Esophagus muscularis mucosa (tissue), 4 donors: Measurements from ENCODE around the gene MRPS16. TPM values are rescaled to one million over a fixed set of nuclear protein-coding genes. Genes with fewer than 3 reads are reported as not detected.

Source experiments
- DNase-seq: peaks from one replicate; pipeline ENCODE4 v3.0.0-alpha.2; 2017; ENCODE audit errors: extremely low spot score
- H3K27ac ChIP-seq, 4 donors: fragments of 200-600 bp; sonication (generic); replicated peaks in 1 of 4; 1 replicate in 3 of 4; 2 replicates in 1 of 4; pipeline ENCODE4 v1.5.1; 2016 to 2019; ENCODE audit warnings: mild to moderate bottlenecking in 1 of 4
- H3K27me3 ChIP-seq, 4 donors: fragments of 200-600 bp; sonication (generic); one replicate each; pipeline versions ENCODE4 v1.5.1 to v1.6.0; 2016 to 2019
- H3K36me3 ChIP-seq, 4 donors: fragments of 200-600 bp; sonication (generic); one replicate each; pipeline ENCODE4 v1.5.1; 2016 to 2019
- H3K4me1 ChIP-seq, 4 donors: fragments of 200-600 bp; sonication (generic); one replicate each; pipeline ENCODE4 v1.5.1; 2016 to 2019
- H3K4me3 ChIP-seq, 4 donors: fragments of 200-600 bp; sonication (generic); 1 replicate in 2 of 4; 2 replicates in 2 of 4; pipeline ENCODE4 v1.5.1; 2016 to 2019; ENCODE audit warnings: mild to moderate bottlenecking in 4 of 4, moderate library complexity in 1 of 4
- H3K9me3 ChIP-seq, 4 donors: fragments of 200-600 bp; sonication (generic); 1 replicate in 3 of 4; 2 replicates in 1 of 4; pipeline ENCODE4 v1.5.1; 2016 to 2019
- EP300 ChIP-seq: sonication (generic); formaldehyde crosslinking; IDR thresholded peaks from one replicate; pipeline ENCODE4 v1.6.1; 2017; ENCODE audit warnings: antibody characterized with exemption
- POLR2A ChIP-seq: fragments of 450-650 bp; IDR thresholded peaks from one replicate; pipeline ENCODE4 v1.6.1; 2017; ENCODE audit warnings: antibody characterized with exemption, moderate library complexity, mild to moderate bottlenecking, low read depth
- POLR2AphosphoS5 ChIP-seq, 2 donors: sonication (generic); formaldehyde crosslinking; IDR thresholded peaks; one replicate each; pipeline ENCODE4 v1.6.1; 2017; ENCODE audit warnings: antibody characterized with exemption in 2 of 2
- WGBS: methylation state at CpG from one replicate; pipeline ENCODE4 v1.1.5; 2018; 5-methylcytosine and 5-hydroxymethylcytosine counted together
- intact Hi-C: fragments of 100-400 bp; cut with DNase I; formaldehyde crosslinking; loops from one replicate; pipeline ENCODE4 v1.15.1; 2023
- total RNA-seq, 4 donors: library from RNA; depleted of rRNA; stranded (reverse); fragments of >200 nt; gene quantifications; one replicate each; pipeline versions ENCODE4 v1.1.0 to v1.2.1, GENCODE V29; 2016
- TF ChIP-seq, protein P1 (sequence below), 3 experiments: fragments of 200-600 bp in 2 of 3; fragments of 450-650 bp in 1 of 3; sonication (generic) in 2 of 3; IDR thresholded peaks; one replicate each; pipeline ENCODE4 v1.5.1; 2017 to 2019; ENCODE audit warnings: antibody characterized with exemption in 3 of 3, mild to moderate bottlenecking in 2 of 3, moderate library complexity in 1 of 3

The MRPS16 gene
- total RNA-seq, 4 donors from 2014 or later = 34.5 to 46.1 (median 38.0) TPM

DNA sequence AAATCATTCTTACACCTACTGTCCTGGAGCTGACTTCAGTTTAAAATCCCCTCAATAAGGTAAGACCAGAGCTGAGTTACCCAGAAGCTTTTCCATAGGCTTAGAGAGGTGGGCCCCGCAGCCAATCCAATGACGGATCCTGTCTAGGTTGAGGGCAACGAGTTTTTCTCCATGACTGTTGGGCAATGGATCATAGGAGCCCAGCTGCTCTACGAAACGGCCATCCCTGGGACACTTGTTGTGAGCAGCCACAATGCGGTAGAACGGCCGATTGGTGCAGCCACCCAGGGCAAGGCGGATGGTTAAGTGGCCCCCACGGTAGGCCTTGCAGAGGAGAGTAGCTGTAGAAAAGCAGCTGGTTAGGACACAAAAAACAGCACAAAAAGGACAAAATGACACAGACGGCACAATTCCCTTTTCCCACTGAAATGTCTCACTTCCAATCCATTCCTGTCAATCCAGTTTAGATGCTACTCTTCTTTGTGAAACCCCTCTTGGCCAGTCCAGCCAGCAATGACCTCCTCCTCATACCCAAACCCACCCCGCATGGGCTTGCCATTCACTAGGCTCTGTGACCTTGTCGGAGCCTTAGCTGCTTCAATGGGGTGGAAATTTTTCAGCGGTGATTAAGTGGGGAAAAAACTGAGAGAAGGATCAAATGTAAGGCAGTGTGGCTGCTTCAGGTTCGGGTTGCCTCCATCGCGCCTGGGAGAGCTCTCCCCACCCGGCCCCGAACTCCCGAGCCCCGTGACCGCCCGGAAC lies 580 bp downstream of the MRPS16 start:
- no peak for TF ChIP-seq POLR2AphosphoS5 (IDR thresholded peaks at IDR 0.05)
- TF ChIP-seq POLR2A = no peak
- TF ChIP-seq, protein P1, sequence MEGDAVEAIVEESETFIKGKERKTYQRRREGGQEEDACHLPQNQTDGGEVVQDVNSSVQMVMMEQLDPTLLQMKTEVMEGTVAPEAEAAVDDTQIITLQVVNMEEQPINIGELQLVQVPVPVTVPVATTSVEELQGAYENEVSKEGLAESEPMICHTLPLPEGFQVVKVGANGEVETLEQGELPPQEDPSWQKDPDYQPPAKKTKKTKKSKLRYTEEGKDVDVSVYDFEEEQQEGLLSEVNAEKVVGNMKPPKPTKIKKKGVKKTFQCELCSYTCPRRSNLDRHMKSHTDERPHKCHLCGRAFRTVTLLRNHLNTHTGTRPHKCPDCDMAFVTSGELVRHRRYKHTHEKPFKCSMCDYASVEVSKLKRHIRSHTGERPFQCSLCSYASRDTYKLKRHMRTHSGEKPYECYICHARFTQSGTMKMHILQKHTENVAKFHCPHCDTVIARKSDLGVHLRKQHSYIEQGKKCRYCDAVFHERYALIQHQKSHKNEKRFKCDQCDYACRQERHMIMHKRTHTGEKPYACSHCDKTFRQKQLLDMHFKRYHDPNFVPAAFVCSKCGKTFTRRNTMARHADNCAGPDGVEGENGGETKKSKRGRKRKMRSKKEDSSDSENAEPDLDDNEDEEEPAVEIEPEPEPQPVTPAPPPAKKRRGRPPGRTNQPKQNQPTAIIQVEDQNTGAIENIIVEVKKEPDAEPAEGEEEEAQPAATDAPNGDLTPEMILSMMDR (IDR thresholded peaks at IDR 0.05) = no peak
- no peak for TF ChIP-seq EP300
- Histone ChIP-seq H3K4me3 (peak overlapping the region; percentile 67 to 94 (median 82)), H3K27ac (peak overlapping the region; percentile 85 to 94 (median 90)), H3K9me3 (no peaks in the 10 kb centered on the region), H3K36me3 (peaks cover 4 to 23% (median 20%) of the 10 kb centered on the region in 4 donors), H3K27me3 (no peaks in the 10 kb centered on the region), H3K4me1 (peaks cover 26 to 49% (median 40%) of the 10 kb centered on the region in 4 donors)
- peak; percentile 31 for DNase-seq
- WGBS = 20% methylated on average over 23 of the region's 23 CpGs
- intact Hi-C loops = loop anchor here (5.0 kb wide), 1 partner anchor 160 kb away; the partner anchor contains the start of gene ANXA7

DNA sequence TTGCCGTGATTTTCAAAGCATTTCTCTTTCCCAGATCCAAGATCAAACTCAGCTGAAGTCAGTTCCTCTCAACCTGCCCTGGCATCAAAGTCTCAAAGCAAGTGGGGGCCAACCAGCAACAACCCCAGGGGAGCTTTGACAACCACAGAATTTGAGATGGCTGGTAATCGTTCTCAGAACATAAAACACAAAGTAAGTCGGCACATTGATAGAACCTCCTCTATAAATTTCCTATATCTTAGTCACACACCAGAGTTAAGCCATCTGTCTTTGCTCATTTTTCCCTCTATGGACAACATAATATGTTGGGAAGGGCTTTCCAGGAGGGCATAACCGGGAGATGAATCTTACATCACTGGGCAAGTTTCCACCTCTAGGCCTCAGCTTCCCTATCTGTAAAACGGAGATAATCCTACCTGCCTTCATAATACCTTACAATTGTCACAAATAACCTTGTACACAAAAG lies 4.2 kb downstream of the MRPS16 start:
- H3K27ac ChIP-seq = peak overlapping the region; percentile 80 to 88 (median 84)
- 82% methylated on average over 5 of the region's 5 CpGs for WGBS
- DNase-seq = no peak
- intact Hi-C loops = no loop called here
- H3K4me3 ChIP-seq = no peak overlapping the region
- H3K27me3 ChIP-seq = no peaks in the 10 kb centered on the region
- no peak for TF ChIP-seq EP300
- no peak for TF ChIP-seq POLR2A
- TF ChIP-seq, protein P1 (IDR thresholded peaks at IDR 0.05) = no peak
- TF ChIP-seq POLR2AphosphoS5 (IDR thresholded peaks at IDR 0.05) = no peak
- no peaks in the 10 kb centered on the region for H3K9me3 ChIP-seq
- peaks cover 11 to 41% (median 28%) of the 10 kb centered on the region in 4 donors for H3K36me3 ChIP-seq
- H3K4me1 ChIP-seq = peaks cover 30 to 56% (median 47%) of the 10 kb centered on the region in 4 donors

DNA sequence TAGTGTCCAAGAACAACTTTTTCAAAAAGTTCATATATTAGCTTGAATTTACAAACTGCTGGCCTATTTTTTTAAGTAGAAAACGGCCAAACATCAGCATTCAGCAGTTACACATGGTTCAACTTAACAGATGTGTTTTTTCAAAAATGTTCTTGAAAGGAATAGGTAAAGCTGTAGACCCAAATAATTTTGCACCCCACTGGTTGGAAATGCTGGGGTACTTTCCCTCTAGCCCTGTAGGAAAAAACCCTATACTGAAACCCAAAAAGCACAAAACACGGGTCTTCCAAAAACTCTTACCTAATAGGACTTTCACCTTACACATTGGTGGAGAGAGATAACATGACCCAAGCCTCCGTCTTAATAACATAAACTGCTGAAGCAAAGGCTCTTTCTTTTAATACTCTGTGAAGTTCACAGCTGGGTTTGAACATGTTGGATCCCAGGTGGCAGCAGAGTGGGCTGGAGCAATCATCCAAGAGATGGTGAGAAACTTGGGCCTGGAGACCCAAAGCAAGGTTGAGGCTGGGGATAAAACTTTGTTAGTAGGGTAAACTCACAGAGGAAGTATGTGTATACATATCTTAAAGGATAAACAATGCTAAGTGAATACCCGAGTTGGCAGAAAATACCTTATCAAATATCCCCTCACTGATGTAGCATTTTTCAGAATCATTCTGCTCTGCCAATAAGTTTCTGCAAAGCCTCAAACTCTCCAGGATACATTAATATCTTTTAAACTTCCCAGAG lies 4.8 kb downstream of the MRPS16 start:
- peaks cover 17 to 47% (median 34%) of the 10 kb centered on the region in 4 donors for H3K36me3 ChIP-seq
- DNase-seq = no peak
- H3K4me1 ChIP-seq = peaks cover 27 to 52% (median 44%) of the 10 kb centered on the region in 4 donors
- peak overlapping the region; percentile 76 to 90 (median 82) for H3K4me3 ChIP-seq
- TF ChIP-seq POLR2A (no peak), EP300 (no peak), POLR2AphosphoS5 (IDR thresholded peaks at IDR 0.05) (no peak)
- TF ChIP-seq, protein P1 (IDR thresholded peaks at IDR 0.05) = no peak
- H3K9me3 ChIP-seq = no peaks in the 10 kb centered on the region
- H3K27ac ChIP-seq = peak overlapping the region; percentile 80 to 88 (median 84)
- intact Hi-C loops = no loop called here
- no peaks in the 10 kb centered on the region for H3K27me3 ChIP-seq
- 36% methylated on average over 4 of the region's 4 CpGs for WGBS

DNA sequence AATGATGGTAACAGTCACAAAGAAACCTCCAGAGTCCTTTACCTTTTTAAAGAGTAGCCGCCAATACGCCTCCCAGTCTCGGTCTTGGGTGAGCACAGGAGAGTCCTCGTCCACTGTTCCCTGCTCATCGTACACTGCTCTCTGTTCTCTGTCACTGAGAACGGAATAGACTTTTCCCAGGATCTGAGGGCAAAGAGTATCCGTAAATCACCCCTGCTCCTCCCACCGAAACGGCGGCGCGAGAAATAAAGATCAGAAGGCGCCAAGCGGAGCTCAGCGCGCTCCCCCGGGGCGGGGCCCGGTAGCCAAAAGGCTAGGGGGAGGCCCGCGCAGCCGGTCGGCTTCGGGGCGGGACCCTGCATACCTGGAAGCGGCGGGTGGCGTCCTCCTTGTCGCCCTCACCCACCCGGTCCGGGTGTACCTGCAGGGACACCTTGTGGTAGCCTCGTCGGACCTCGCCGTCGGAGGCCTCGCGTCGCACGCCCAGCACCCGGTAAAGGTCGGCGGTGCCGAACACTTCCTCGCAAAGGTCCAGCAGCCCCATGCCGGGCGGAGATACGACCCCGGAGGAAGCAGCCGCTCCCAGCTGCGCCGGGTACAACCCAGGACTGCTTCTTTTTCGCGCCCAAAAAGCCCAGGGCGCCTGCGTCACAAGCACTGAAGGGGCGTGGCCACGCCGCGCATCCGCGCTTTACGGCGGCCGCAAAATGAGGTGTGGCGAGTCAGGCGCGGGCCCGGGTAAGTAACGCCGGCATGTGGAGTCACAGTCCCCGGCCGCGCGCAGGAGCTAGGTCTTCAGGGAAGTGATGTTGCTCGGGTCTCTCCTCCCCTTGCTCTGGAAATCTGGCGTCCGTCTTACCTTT lies 5.6 kb downstream of the MRPS16 start, which contains the start of gene DNAJC9:
Gene DNAJC9 (minus strand): TSS at position 610 of the 863 bp plus-strand sequence. CDS start 66 bp downstream, at position 544.
- intact Hi-C loops = no loop called here
- peak; percentile 86 for TF ChIP-seq POLR2A
- TF ChIP-seq EP300 = no peak
- TF ChIP-seq POLR2AphosphoS5 (IDR thresholded peaks at IDR 0.05) = peak; percentile 96 to 99
- TF ChIP-seq, protein P1 (IDR thresholded peaks at IDR 0.05) = no peak
- H3K4me3 ChIP-seq = peak within 1 kb of the TSS; percentile 76 to 90 (median 82)

More for the DNA sequence above, 5.6 kb downstream of the MRPS16 start, which contains the start of gene DNAJC9:
- WGBS = 0% methylated on average over 28 of the region's 78 CpGs
- Histone ChIP-seq H3K9me3 (no peaks in the 10 kb centered on the region), H3K27ac (peak within 1 kb of the TSS; percentile 80 to 88 (median 84)), H3K36me3 (peaks cover 21 to 55% (median 41%) of the 10 kb centered on the region in 4 donors), H3K4me1 (peaks cover 27 to 50% (median 42%) of the 10 kb centered on the region in 4 donors), H3K27me3 (no peaks in the 10 kb centered on the region)
- DNase-seq = peak; percentile 98
